ENCODE measurements around the gene MPI. TPM values are rescaled to one million over a fixed set of nuclear protein-coding genes. Genes with fewer than 3 reads are reported as not detected.

MPI gene
- total and polyA plus RNA-seq, 10 of the 15 experiments (the other 5 are each of a cell fraction or from before 2014, with no cell fraction given): 35.6 to 93.9 (median 44.1) TPM

- H3K9ac ChIP-seq (ENCODE audit: control insufficient read depth, insufficient read depth, low read length): no peak overlapping the region
- ATAC-seq (no peak), FAIRE-seq (no peak), DNase-seq (ENCODE audit: low read depth, low spot score) (no peak)
- TF ChIP-seq RELA (IDR thresholded peaks at IDR 0.05; ENCODE audit: borderline replicate concordance, partially characterized antibody) (no peak), ZNF384 (IDR thresholded peaks at IDR 0.05; ENCODE audit: borderline replicate concordance, low read depth, low read length) (no peak), MXI1 (IDR thresholded peaks at IDR 0.05; ENCODE audit: low read depth, low read length) (no peak), PAX8 (IDR thresholded peaks at IDR 0.05) (no peak), IKZF2 (IDR thresholded peaks at IDR 0.05) (no peak), CHD2 (IDR thresholded peaks at IDR 0.05; ENCODE audit: borderline replicate concordance, low read depth, low read length) (no peak), SREBF2 (IDR thresholded peaks at IDR 0.05; ENCODE audit: low read length) (no peak), TAF1 (IDR thresholded peaks at IDR 0.05; ENCODE audit: borderline replicate concordance, low read depth, low read length) (no peak), HDAC6 (IDR thresholded peaks at IDR 0.05; ENCODE audit: unreplicated experiment) (no peak), ETV6 (conservative IDR thresholded peaks at IDR 0.05 in 1 of 2, IDR thresholded peaks at IDR 0.05 in 1 of 2; ENCODE audit: borderline replicate concordance in 1 of 2, low read depth in 1 of 2) (no peak), ATF3 (IDR thresholded peaks at IDR 0.05; ENCODE audit: borderline replicate concordance, extremely low read depth, low read depth, low read length) (no peak), MLLT1 (IDR thresholded peaks at IDR 0.05) (no peak), SRF (IDR thresholded peaks at IDR 0.05; ENCODE audit: low read depth in 2 of 2, low read length in 2 of 2) (no peak), BCL3 (IDR thresholded peaks at IDR 0.05; ENCODE audit: borderline replicate concordance, insufficient read depth, low read depth, low read length, poor library complexity, severe bottlenecking) (no peak), YBX1 (IDR thresholded peaks at IDR 0.05) (no peak)
- ChIA-PET POLR2A (interaction anchor here (1.0 kb wide), 1 partner anchor 26 kb away, joined by 4 read pairs; no protein-coding TSS in a partner anchor), CTCF (interaction anchor here (0.8 to 1.2 kb wide), 2 partner anchors 19 to 30 kb away, joined by 3 read pairs; no protein-coding TSS in a partner anchor), RAD21 (ENCODE audit: unreplicated experiment) (no interaction called here), SMC1A (ENCODE audit: uncharacterized antibody, unreplicated experiment) (no interaction called here)
- H3K4me3 ChIP-seq: no peak overlapping the region
- H3K36me3 ChIP-seq (ENCODE audit: control insufficient read depth in 2 of 2, insufficient read depth in 2 of 2, low read length in 1 of 2): peaks cover 13 to 53% of the 10 kb centered on the region in 2 experiments
- no peak overlapping the region for H3K4me2 ChIP-seq (ENCODE audit: control insufficient read depth, insufficient read depth)
- H3K79me2 ChIP-seq (ENCODE audit: control insufficient read depth, insufficient read depth, low read length): no peaks in the 10 kb centered on the region
- intact Hi-C loops (cut with micrococcal nuclease; ENCODE audit: unreplicated experiment) (no loop called here), in situ Hi-C loops (cut with MboI) (no loop called here)
- no peak overlapping the region for H2AFZ ChIP-seq (ENCODE audit: control insufficient read depth, low read depth, low read length)
- WGBS (ENCODE audit: insufficient coverage, insufficient replicate concordance, low lambda C conversion rate, missing lambda C conversion rate): 98% methylated on average over 8 of the region's 8 CpGs
- no peaks in the 10 kb centered on the region for H3K4me1 ChIP-seq (ENCODE audit: control insufficient read depth, insufficient read depth, low read length)
- no peaks in the 10 kb centered on the region for H3K27me3 ChIP-seq (replicated peaks in 1 of 2; ENCODE audit: control insufficient read depth in 2 of 2, insufficient read depth in 2 of 2, low read length in 1 of 2)
- BruUV-seq (replicated peaks): no TSS peak
- no peaks in the 10 kb centered on the region for H4K20me1 ChIP-seq (ENCODE audit: control insufficient read depth, insufficient read depth)
- H3K27ac ChIP-seq (ENCODE audit: control insufficient read depth, insufficient read depth): no peak overlapping the region
- no peaks in the 10 kb centered on the region for H3K9me3 ChIP-seq (replicated peaks; ENCODE audit: control insufficient read depth, insufficient read depth, low read length)
Observed at GRCh38 chr15:74920456-74920855, 30.6 kb downstream of the MPI start.

Data from GM12878 (cell line).